ENCODE results near the gene FLYWCH2. TPM values are rescaled to one million over a fixed set of nuclear protein-coding genes. Genes with fewer than 3 reads are reported as not detected.

FLYWCH2 gene
- polyA plus RNA-seq, 2 of the 4 experiments (the other 2 are of a cell fraction): 23.2 to 41.2 TPM

DNA sequence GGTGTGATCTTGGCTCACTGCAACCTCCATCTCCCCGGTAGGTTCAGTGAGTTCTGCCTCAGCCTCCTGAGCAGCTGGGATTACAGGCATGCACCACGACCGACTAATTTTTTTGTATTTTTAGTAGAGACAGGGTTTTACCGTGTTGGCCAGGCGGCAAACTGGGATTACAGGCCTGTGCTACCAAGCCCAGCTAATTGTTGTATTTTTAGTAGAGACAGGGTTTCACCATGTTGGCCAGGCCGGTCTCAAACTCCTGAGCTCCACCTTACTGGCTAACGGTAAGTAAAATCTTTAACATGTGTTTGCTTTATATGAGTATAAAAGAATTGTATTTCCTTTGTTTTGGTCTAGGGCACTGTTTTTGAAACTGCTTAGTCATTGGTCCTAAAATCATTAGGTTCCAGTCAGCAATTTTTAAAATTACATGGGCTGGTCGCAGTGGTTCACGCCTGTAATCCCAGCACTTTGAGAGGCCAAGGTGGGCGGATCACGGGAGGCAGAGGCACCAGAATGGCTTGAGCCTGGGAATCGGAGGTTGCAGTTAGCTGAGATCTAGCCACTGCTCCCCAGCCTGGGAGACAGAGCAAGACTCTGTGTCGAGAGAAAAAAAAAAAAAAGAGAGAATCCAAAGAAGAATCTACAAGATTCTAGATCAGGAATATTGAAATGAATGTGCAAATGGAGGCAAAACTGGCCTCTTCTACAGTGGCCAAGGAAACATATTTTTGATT, 32.3 kb downstream of the FLYWCH2 start:
- H3K4me2 ChIP-seq: peak overlapping the region; percentile 20; the same call in 1 of the 3 replicates
- peaks cover 25% of the 10 kb centered on the region for H3K4me1 ChIP-seq
- ATAC-seq: no peak
- H3K9me3 ChIP-seq: no peaks in the 10 kb centered on the region
- WGBS (ENCODE audit: missing lambda C conversion rate): 78% methylated on average over 13 of the region's 13 CpGs
- no peak for DNase-seq (ENCODE audit: low read depth in 1 of 2, low spot score in 1 of 2)
- TF ChIP-seq, protein P1, sequence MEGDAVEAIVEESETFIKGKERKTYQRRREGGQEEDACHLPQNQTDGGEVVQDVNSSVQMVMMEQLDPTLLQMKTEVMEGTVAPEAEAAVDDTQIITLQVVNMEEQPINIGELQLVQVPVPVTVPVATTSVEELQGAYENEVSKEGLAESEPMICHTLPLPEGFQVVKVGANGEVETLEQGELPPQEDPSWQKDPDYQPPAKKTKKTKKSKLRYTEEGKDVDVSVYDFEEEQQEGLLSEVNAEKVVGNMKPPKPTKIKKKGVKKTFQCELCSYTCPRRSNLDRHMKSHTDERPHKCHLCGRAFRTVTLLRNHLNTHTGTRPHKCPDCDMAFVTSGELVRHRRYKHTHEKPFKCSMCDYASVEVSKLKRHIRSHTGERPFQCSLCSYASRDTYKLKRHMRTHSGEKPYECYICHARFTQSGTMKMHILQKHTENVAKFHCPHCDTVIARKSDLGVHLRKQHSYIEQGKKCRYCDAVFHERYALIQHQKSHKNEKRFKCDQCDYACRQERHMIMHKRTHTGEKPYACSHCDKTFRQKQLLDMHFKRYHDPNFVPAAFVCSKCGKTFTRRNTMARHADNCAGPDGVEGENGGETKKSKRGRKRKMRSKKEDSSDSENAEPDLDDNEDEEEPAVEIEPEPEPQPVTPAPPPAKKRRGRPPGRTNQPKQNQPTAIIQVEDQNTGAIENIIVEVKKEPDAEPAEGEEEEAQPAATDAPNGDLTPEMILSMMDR (IDR thresholded peaks at IDR 0.05): no peak
- TF ChIP-seq NFE2L2 (conservative IDR thresholded peaks at IDR 0.05; ENCODE audit: low read length) (peak; percentile 80), HOXB5 (CRISPR knock-in tag; IDR thresholded peaks at IDR 0.05) (no peak), MAFK (IDR thresholded peaks at IDR 0.05; ENCODE audit: partially characterized antibody) (peak; percentile 94), RAD21 (conservative IDR thresholded peaks at IDR 0.05 in 1 of 2, IDR thresholded peaks at IDR 0.05 in 1 of 2) (no peak), SMC3 (IDR thresholded peaks at IDR 0.05) (no peak)
- ChIA-PET POLR2A (interaction anchor here (0.9 to 1.0 kb wide), 2 partner anchors 10 kb away, joined by 3 read pairs; no protein-coding TSS in a partner anchor), CTCF (interaction anchor here (0.5 to 14.3 kb wide), 9 partner anchors 9 to 265 kb away, joined by 3 to 87 read pairs (median 4); no protein-coding TSS in a partner anchor)
- no peak overlapping the region for H3K4me3 ChIP-seq
- FAIRE-seq: no peak
- H3K27ac ChIP-seq: peak overlapping the region; percentile 51 to 75

DNA sequence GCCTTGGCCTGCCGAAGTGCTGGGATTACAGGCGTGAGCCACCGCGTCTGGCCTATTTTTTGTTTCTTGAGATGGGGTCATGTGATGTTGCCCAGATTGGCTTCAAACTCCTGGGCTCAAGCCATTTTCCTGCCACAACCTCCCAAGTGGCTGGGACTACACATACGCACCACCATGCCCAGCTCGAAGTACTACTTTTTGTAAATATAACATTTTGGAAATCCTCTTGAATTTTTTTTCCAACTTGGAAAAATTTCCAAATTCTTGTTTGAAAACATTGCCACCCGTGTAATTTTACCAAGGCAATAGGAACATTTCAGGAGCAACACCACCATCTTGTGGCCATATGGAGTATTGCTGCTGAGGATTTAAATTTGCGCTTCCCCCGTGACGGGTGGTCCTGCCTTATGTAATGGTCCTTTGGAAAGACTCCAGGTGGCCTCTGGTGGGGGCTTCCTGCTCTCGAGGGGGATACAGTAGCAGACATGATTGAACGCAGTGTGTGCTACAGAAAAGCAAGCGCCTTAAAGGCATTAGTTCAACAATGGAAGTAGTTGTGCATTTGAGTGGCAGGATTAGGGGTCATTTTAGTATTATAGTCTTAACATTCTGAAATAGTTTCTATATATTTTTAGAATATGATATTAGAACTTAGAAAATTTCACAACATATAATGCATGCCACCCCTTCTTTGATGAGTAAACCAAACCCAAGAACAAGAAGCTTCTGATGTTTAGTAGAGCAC, 36.7 kb downstream of the FLYWCH2 start:
- ATAC-seq (peak; percentile 69 to 71; a peak in 5 of 6 replicates), FAIRE-seq (no peak), DNase-seq (ENCODE audit: low read depth in 1 of 2, low spot score in 1 of 2) (peak; percentile 61 to 73)
- Histone ChIP-seq H3K4me3 (no peak overlapping the region), H3K27ac (no peak overlapping the region), H3K4me1 (peaks cover 13% of the 10 kb centered on the region), H3K4me2 (no peak overlapping the region), H3K9me3 (no peaks in the 10 kb centered on the region)
- CTCF ChIA-PET: interaction anchor here (0.7 to 14.3 kb wide), 46 partner anchors 7 to 244 kb away, joined by 3 to 87 read pairs (median 4); partner anchors contain the start of genes FLYWCH1, FLYWCH2 and KCTD5
- 30% methylated on average over 13 of the region's 13 CpGs for WGBS (ENCODE audit: missing lambda C conversion rate)
- POLR2A ChIA-PET: interaction anchor here (0.7 to 1.7 kb wide), 2 partner anchors 14 to 52 kb away, joined by 5 to 10 read pairs; no protein-coding TSS in a partner anchor
- TF ChIP-seq, protein P2, sequence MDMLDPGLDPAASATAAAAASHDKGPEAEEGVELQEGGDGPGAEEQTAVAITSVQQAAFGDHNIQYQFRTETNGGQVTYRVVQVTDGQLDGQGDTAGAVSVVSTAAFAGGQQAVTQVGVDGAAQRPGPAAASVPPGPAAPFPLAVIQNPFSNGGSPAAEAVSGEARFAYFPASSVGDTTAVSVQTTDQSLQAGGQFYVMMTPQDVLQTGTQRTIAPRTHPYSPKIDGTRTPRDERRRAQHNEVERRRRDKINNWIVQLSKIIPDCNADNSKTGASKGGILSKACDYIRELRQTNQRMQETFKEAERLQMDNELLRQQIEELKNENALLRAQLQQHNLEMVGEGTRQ (IDR thresholded peaks at IDR 0.05): peak; percentile 33; the same call in 1 of the 2 replicates
- TF ChIP-seq, protein P1 (IDR thresholded peaks at IDR 0.05): peak; percentile 88
- TF ChIP-seq HOXA7 (CRISPR knock-in tag; IDR thresholded peaks at IDR 0.05) (0 out of 2 replicates have a peak, but pooled peaks have one; percentile 30), SMC3 (IDR thresholded peaks at IDR 0.05) (peak; percentile 55), HOXB5 (CRISPR knock-in tag; IDR thresholded peaks at IDR 0.05) (no peak), RAD21 (conservative IDR thresholded peaks at IDR 0.05 in 1 of 2, IDR thresholded peaks at IDR 0.05 in 1 of 2) (peak; percentile 81)

DNA sequence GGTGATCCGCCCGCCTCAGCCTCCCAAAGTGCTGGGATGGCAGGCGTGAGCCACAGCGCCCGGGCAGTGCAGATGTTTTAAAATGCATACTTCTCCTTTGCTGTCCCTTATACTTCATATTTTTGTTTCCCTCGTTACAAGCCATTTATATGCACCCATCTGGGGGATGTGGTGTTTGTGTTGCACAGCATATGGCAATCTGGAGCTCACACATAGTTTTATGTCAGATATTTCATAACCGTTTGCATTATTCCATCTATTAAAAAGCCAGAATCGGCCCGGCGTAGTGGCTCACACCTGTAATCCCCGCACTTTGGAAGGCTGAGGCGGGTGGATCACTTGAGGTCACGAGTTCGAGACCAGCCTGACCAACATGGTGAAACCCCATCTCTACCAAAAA, 40.5 kb downstream of the FLYWCH2 start:
- FAIRE-seq (no peak), ATAC-seq (no peak), DNase-seq (ENCODE audit: low read depth in 1 of 2, low spot score in 1 of 2) (no peak)
- TF ChIP-seq, protein P3, sequence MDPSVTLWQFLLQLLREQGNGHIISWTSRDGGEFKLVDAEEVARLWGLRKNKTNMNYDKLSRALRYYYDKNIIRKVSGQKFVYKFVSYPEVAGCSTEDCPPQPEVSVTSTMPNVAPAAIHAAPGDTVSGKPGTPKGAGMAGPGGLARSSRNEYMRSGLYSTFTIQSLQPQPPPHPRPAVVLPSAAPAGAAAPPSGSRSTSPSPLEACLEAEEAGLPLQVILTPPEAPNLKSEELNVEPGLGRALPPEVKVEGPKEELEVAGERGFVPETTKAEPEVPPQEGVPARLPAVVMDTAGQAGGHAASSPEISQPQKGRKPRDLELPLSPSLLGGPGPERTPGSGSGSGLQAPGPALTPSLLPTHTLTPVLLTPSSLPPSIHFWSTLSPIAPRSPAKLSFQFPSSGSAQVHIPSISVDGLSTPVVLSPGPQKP (IDR thresholded peaks at IDR 0.05; ENCODE audit: low read depth, low read length): no peak
- no peak for TF ChIP-seq CBX8 (IDR thresholded peaks at IDR 0.05)
- no peak for TF ChIP-seq KDM1A (IDR thresholded peaks at IDR 0.05; ENCODE audit: low read depth)
- no peak for TF ChIP-seq TP53 (CRISPR knock-in tag; IDR thresholded peaks at IDR 0.05)
- Histone ChIP-seq H3K4me3 (no peak overlapping the region), H3K4me1 (peaks cover 3% of the 10 kb centered on the region; the same call in 1 of the 3 replicates), H3K4me2 (no peak overlapping the region), H3K27ac (no peak overlapping the region), H3K9me3 (no peaks in the 10 kb centered on the region)
- ChIA-PET CTCF (interaction anchor here (0.7 to 14.3 kb wide), 7 partner anchors 11 to 112 kb away, joined by 3 to 190 read pairs (median 23); partner anchors contain the start of gene FLYWCH1), POLR2A (interaction anchor here (1.8 kb wide), 1 partner anchor 18 kb away, joined by 5 read pairs; no protein-coding TSS in a partner anchor)
- 94% methylated on average over 14 of the region's 14 CpGs for WGBS (ENCODE audit: missing lambda C conversion rate)

Measured in A549 (cell line).